Liver (tissue), 10 donors: ENCODE results near the gene TMC2. TPM values are rescaled to one million over a fixed set of nuclear protein-coding genes. Genes with fewer than 3 reads are reported as not detected.

ENCODE experiments used
- DNase-seq: peaks from one replicate; pipeline ENCODE4 v3.0.0-alpha.2; 2017; ENCODE audit warnings: low spot score
- H3K27ac ChIP-seq, 2 donors: one replicate each; pipeline ENCODE4 v1.7.0; 2013; ENCODE audit warnings: inconsistent platforms in 2 of 2, low read length in 2 of 2, control low read depth in 1 of 2, low read depth in 1 of 2, mild to moderate bottlenecking in 1 of 2
- H3K27me3 ChIP-seq, 4 donors: one replicate each; pipeline versions ENCODE4 v1.6.1 to v1.7.0; 2013; ENCODE audit warnings: low read length in 3 of 4, inconsistent platforms in 1 of 4, mild to moderate bottlenecking in 1 of 4, moderate library complexity in 1 of 4; ENCODE audit not compliant: control insufficient read depth in 4 of 4, insufficient read depth in 4 of 4
- H3K36me3 ChIP-seq, 4 donors: one replicate each; pipeline versions ENCODE4 v1.6.1 to v1.7.0; 2013; ENCODE audit warnings: low read length in 3 of 4, mild to moderate bottlenecking in 3 of 4, low read depth in 1 of 4, moderate library complexity in 1 of 4; ENCODE audit not compliant: control insufficient read depth in 4 of 4, insufficient read depth in 3 of 4
- H3K4me1 ChIP-seq, 4 donors: one replicate each; pipeline versions ENCODE4 v1.6.1 to v1.7.0; 2013; ENCODE audit warnings: low read length in 3 of 4, mild to moderate bottlenecking in 3 of 4, moderate library complexity in 1 of 4; ENCODE audit not compliant: control insufficient read depth in 4 of 4, insufficient read depth in 4 of 4
- H3K4me3 ChIP-seq, 3 donors: one replicate each; pipeline versions ENCODE4 v1.6.1 to v1.7.0; 2013; ENCODE audit warnings: low read length in 3 of 3, control low read depth in 1 of 3, low read depth in 1 of 3, mild to moderate bottlenecking in 1 of 3
- H3K9ac ChIP-seq, 2 donors: one replicate each; pipeline ENCODE4 v1.7.0; 2013; ENCODE audit warnings: low read length in 2 of 2, mild to moderate bottlenecking in 2 of 2, moderate library complexity in 2 of 2, control low read depth in 1 of 2, low read depth in 1 of 2
- H3K9me3 ChIP-seq, 4 donors: one replicate each; pipeline versions ENCODE4 v1.6.1 to v1.7.0; 2013; ENCODE audit warnings: low read length in 3 of 4; ENCODE audit not compliant: control insufficient read depth in 4 of 4
- CTCF ChIP-seq: fragments of 150-350 bp; IDR thresholded peaks from 2 replicates; pipeline ENCODE4 v1.5.1; 2017; ENCODE audit warnings: improper control_type of control experiment, low read depth, low read length; ENCODE audit not compliant: missing input control
- EGR1 ChIP-seq, 2 donors: IDR thresholded peaks; 2 replicates each; pipeline ENCODE4 v1.6.1; 2016 to 2018; ENCODE audit warnings: antibody characterized with exemption in 2 of 2, low read depth in 2 of 2
- FOXA2 ChIP-seq: IDR thresholded peaks from 2 replicates; pipeline ENCODE4 v1.6.1; 2016; ENCODE audit warnings: antibody characterized with exemption
- HNF4A ChIP-seq, 2 donors: conservative IDR thresholded peaks; 2 replicates each; pipeline ENCODE4 v1.6.1; 2016; ENCODE audit warnings: antibody characterized with exemption in 2 of 2, mild to moderate bottlenecking in 2 of 2
- JUND ChIP-seq, 2 donors: IDR thresholded peaks; 2 replicates each; pipeline ENCODE4 v1.6.1; 2016; ENCODE audit warnings: antibody characterized with exemption in 2 of 2
- RAD21 ChIP-seq, 2 donors: IDR thresholded peaks; 2 replicates each; pipeline ENCODE4 v1.6.1; 2016; ENCODE audit warnings: antibody characterized with exemption in 2 of 2, mild to moderate bottlenecking in 2 of 2
- REST ChIP-seq: IDR thresholded peaks from 2 replicates; pipeline ENCODE4 v1.6.1; 2016; ENCODE audit warnings: antibody characterized with exemption, mild to moderate bottlenecking
- RXRA ChIP-seq, 2 donors: IDR thresholded peaks; 2 replicates each; pipeline ENCODE4 v1.6.1; 2017 to 2018; ENCODE audit warnings: antibody characterized with exemption in 2 of 2, mild to moderate bottlenecking in 1 of 2
- SP1 ChIP-seq: IDR thresholded peaks from 2 replicates; pipeline ENCODE4 v1.6.1; 2018; ENCODE audit warnings: antibody characterized with exemption, mild to moderate bottlenecking
- TAF1 ChIP-seq: conservative IDR thresholded peaks from 2 replicates; pipeline ENCODE4 v1.6.1; 2016; ENCODE audit warnings: antibody characterized with exemption, mild to moderate bottlenecking
- YY1 ChIP-seq: IDR thresholded peaks from 2 replicates; pipeline ENCODE4 v1.6.1; 2016; ENCODE audit warnings: antibody characterized with exemption, mild to moderate bottlenecking
- WGBS: extraction: QIAGEN DNeasy Blood & Tissue Kit; methylation state at CpG from one replicate; pipeline ENCODE4 v1.1.7; 2013; 5-methylcytosine and 5-hydroxymethylcytosine counted together
- polyA plus RNA-seq, 2 donors: library from polyadenylated mRNA; stranded (reverse) in 1 of 2; unstranded in 1 of 2; fragments of 200-250 nt in 1 of 2; fragments of >200 nt in 1 of 2; fragmentation: Nextera tagmentation in 1 of 2; extraction: Ambion mirVana in 1 of 2; gene quantifications; one replicate each; pipeline versions ENCODE4 v1.2.1 to v1.2.3, GENCODE V29; 2013 to 2015
- small RNA-seq: library from RNA; depleted of rRNA; stranded (forward); fragments of <200 nt; gene quantifications from one replicate; pipeline ENCODE3, GENCODE V24; 2014
- total RNA-seq, 2 donors: library from RNA; depleted of rRNA; stranded (reverse); fragments of >200 nt; gene quantifications; one replicate each; pipeline ENCODE4 v1.2.3, GENCODE V29; 2014
- TF ChIP-seq, protein P1 (sequence below): IDR thresholded peaks from 2 replicates; pipeline ENCODE4 v1.6.1; 2016; ENCODE audit warnings: antibody characterized with exemption
- TF ChIP-seq, protein P2 (sequence below): IDR thresholded peaks from 2 replicates; pipeline ENCODE4 v1.6.1; 2016; ENCODE audit warnings: antibody characterized with exemption
- TF ChIP-seq, protein P3 (sequence below): IDR thresholded peaks from 2 replicates; pipeline ENCODE4 v1.6.1; 2016; ENCODE audit warnings: antibody characterized with exemption
- donor health status: healthy.
- donor health status: healthy.
- donor health status: healthy.
- donor health status: healthy.
- donor health status: healthy.

Gene TMC2
- total and polyA plus RNA-seq, 4 donors: not detected

DNA sequence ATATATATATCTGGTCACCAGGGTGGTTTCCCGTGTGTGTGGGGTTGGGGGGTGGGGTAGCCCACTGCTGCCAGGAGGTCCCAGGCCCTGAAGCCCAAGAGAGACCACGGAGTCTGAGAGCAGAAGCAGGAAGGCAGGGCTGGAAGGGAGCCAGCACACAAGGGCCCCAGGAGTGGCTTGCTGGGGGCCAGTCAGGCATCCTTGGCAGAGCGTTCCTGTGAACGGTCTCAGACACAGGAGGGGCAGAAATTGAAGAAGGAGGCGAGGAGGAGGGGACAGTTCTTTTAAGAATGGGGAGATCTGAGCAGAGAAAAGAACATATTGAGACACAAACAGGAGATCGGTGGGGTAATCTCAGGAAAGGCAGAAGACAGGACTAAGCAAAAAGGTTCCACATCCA, 154.3 kb downstream of the TMC2 start:
- Histone ChIP-seq H3K4me3 (no peak overlapping the region), H3K9ac (no peak overlapping the region), H3K27ac (no peak overlapping the region), H3K4me1 (peaks cover 4 to 7% (median 6%) of the 10 kb centered on the region in 4 donors), H3K27me3 (peaks cover 0 to 13% (median under 1%) of the 10 kb centered on the region in 4 donors), H3K9me3 (no peaks in the 10 kb centered on the region), H3K36me3 (no peaks in the 10 kb centered on the region)
- 70% methylated on average over 6 of the region's 6 CpGs for WGBS
- no peak for DNase-seq
- TF ChIP-seq JUND (IDR thresholded peaks at IDR 0.05) (no peak), RAD21 (IDR thresholded peaks at IDR 0.05) (no peak), HNF4A (conservative IDR thresholded peaks at IDR 0.05) (no peak), REST (no peak), TAF1 (no peak), SP1 (no peak)

GRCh38 chr20:2691127-2691526, 154.8 kb downstream of the TMC2 start:
- Histone ChIP-seq H3K9me3 (no peaks in the 10 kb centered on the region), H3K36me3 (no peaks in the 10 kb centered on the region), H3K27me3 (peaks cover 0 to 14% (median 0%) of the 10 kb centered on the region in 4 donors), H3K27ac (no peak overlapping the region), H3K4me1 (peaks cover 4 to 7% (median 6%) of the 10 kb centered on the region in 4 donors), H3K9ac (no peak overlapping the region), H3K4me3 (no peak overlapping the region)
- TF ChIP-seq FOXA2 (no peak), EGR1 (IDR thresholded peaks at IDR 0.05; ENCODE audit: low read depth in 2 of 2) (no peak), YY1 (no peak), RAD21 (IDR thresholded peaks at IDR 0.05) (no peak), RXRA (IDR thresholded peaks at IDR 0.05) (no peak), HNF4A (conservative IDR thresholded peaks at IDR 0.05) (no peak), CTCF (no peak), TAF1 (no peak), SP1 (no peak)
- TF ChIP-seq, protein P1, sequence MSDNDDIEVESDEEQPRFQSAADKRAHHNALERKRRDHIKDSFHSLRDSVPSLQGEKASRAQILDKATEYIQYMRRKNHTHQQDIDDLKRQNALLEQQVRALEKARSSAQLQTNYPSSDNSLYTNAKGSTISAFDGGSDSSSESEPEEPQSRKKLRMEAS: no peak
- TF ChIP-seq, protein P2, sequence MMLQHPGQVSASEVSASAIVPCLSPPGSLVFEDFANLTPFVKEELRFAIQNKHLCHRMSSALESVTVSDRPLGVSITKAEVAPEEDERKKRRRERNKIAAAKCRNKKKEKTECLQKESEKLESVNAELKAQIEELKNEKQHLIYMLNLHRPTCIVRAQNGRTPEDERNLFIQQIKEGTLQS: no peak
- TF ChIP-seq, protein P3, sequence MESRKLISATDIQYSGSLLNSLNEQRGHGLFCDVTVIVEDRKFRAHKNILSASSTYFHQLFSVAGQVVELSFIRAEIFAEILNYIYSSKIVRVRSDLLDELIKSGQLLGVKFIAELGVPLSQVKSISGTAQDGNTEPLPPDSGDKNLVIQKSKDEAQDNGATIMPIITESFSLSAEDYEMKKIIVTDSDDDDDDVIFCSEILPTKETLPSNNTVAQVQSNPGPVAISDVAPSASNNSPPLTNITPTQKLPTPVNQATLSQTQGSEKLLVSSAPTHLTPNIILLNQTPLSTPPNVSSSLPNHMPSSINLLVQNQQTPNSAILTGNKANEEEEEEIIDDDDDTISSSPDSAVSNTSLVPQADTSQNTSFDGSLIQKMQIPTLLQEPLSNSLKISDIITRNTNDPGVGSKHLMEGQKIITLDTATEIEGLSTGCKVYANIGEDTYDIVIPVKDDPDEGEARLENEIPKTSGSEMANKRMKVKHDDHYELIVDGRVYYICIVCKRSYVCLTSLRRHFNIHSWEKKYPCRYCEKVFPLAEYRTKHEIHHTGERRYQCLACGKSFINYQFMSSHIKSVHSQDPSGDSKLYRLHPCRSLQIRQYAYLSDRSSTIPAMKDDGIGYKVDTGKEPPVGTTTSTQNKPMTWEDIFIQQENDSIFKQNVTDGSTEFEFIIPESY: no peak
- 79% methylated on average over 8 of the region's 8 CpGs for WGBS
- no peak for DNase-seq

Small RNA genes within 50 kb of the gene (small RNA-seq; reads per million reads assigned to genes)
- gene SNORA51: not detected
- not detected for gene SNORD110
- not detected for gene SNORD56
- not detected for gene SNORD57
- gene SNORD86: not detected

Other genes with a start within 250 kb of the TMC2 start
- gene TGM3, start 240.6 kb upstream of the TMC2 start, total RNA-seq: under 1 TPM; 0.05 to 0.08 TPM
- gene TGM3, start 240.6 kb upstream of the TMC2 start, polyA plus RNA-seq: under 1 TPM in 1 of 2 donors, not detected in 1; 0.28 TPM
- not detected for gene TGM6, start 155.7 kb upstream of the TMC2 start, total RNA-seq
- gene TGM6, start 155.7 kb upstream of the TMC2 start, polyA plus RNA-seq: not detected
- 100 to 1,000 TPM in 1 of 2 donors, 10 to 100 TPM in 1; 42.3 to 111 TPM for gene SNRPB, start 65.8 kb upstream of the TMC2 start, total RNA-seq
- 10 to 100 TPM; 65.3 to 79.9 TPM for gene SNRPB, start 65.8 kb upstream of the TMC2 start, polyA plus RNA-seq
- gene ZNF343, start 27.7 kb upstream of the TMC2 start, total RNA-seq: 10 to 100 TPM in 1 of 2 donors, 1 to 10 TPM in 1; 4.8 to 10.5 TPM
- 1 to 10 TPM; 3.3 to 3.6 TPM for gene ZNF343, start 27.7 kb upstream of the TMC2 start, polyA plus RNA-seq
- 10 to 100 TPM; 51.7 to 63.7 TPM for gene NOP56, start 116.1 kb downstream of the TMC2 start, total RNA-seq
- 10 to 100 TPM; 34.2 to 41.4 TPM for gene NOP56, start 116.1 kb downstream of the TMC2 start, polyA plus RNA-seq
- gene IDH3B, start 127.6 kb downstream of the TMC2 start, total RNA-seq: 10 to 100 TPM; 34.3 to 68.6 TPM
- gene IDH3B, start 127.6 kb downstream of the TMC2 start, polyA plus RNA-seq: 10 to 100 TPM; 49.3 to 56.2 TPM
- gene EBF4, start 156.2 kb downstream of the TMC2 start, total RNA-seq: 1 to 10 TPM; 2.3 to 3.2 TPM
- 1 to 10 TPM; 2.6 to 4.0 TPM for gene EBF4, start 156.2 kb downstream of the TMC2 start, polyA plus RNA-seq